ENCODE data around the gene SMIM14. TPM values are rescaled to one million over a fixed set of nuclear protein-coding genes. Genes with fewer than 3 reads are reported as not detected.
"Not testable (repeated sequence)": the region's sequence is repeated elsewhere in the genome, so short reads cannot be mapped to it uniquely, and the experiment has no call there.

SMIM14 gene
- total and polyA plus RNA-seq, 4 donors = 28.5 to 72.1 (median 56.3) TPM

DNA sequence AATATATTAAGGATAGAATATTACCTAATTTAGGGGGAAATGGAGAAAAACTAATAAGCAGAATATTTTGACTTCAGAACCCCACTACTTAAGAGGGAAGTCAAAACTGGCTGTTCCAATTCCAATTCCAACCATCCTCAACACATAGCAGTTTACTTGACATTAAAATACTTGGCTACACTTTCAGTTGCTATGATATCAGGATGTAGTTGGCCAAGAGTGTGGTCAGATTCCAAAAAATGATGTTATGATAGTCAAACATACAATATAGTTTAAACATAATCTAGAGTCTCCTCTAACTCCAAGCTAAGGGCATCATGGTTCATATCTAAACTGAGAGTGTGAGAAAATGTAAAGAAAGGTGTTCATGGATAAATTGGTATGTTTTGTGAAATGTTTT, 16.5 kb upstream of the SMIM14 start:
- DNase-seq (no peak), ATAC-seq (ENCODE audit: low FRiP score) (no peak)
- no peak overlapping the region for H3K4me3 ChIP-seq (ENCODE audit: low read length in 2 of 2)
- H3K27ac ChIP-seq (ENCODE audit: low read depth in 1 of 2, low read length in 2 of 2) = no peak overlapping the region
- intact Hi-C loops (cut with DNase I) = loop anchor here in 1 of 2 donors (5.0 kb wide), 1 partner anchor 188 kb away; no protein-coding TSS in a partner anchor
- H3K27me3 ChIP-seq (ENCODE audit: control insufficient read depth in 1 of 2, insufficient read depth in 2 of 2, low read length in 1 of 2) = no peaks in the 10 kb centered on the region
- no peaks in the 10 kb centered on the region for H3K9me3 ChIP-seq (ENCODE audit: control insufficient read depth, low read length)
- H3K4me1 ChIP-seq (ENCODE audit: control insufficient read depth in 1 of 2, insufficient read depth in 2 of 2, low read length in 2 of 2) = no peaks in the 10 kb centered on the region
- H3K36me3 ChIP-seq (ENCODE audit: control insufficient read depth in 1 of 2, insufficient read depth in 2 of 2, low read length in 1 of 2) = no peaks in the 10 kb centered on the region

GRCh38 chr4:39651586-39651985, 12.9 kb upstream of the SMIM14 start:
- H3K4me1 ChIP-seq (ENCODE audit: control insufficient read depth in 1 of 2, insufficient read depth in 2 of 2, low read length in 2 of 2); H3K4me3 ChIP-seq (ENCODE audit: low read length in 2 of 2); H3K9me3 ChIP-seq (ENCODE audit: control insufficient read depth, low read length); ATAC-seq (ENCODE audit: low FRiP score); H3K36me3 ChIP-seq (ENCODE audit: control insufficient read depth in 1 of 2, insufficient read depth in 2 of 2, low read length in 1 of 2); H3K27me3 ChIP-seq (ENCODE audit: control insufficient read depth in 1 of 2, insufficient read depth in 2 of 2, low read length in 1 of 2); DNase-seq; H3K27ac ChIP-seq (ENCODE audit: low read depth in 1 of 2, low read length in 2 of 2); intact Hi-C loops (cut with DNase I): not testable (repeated sequence)
- WGBS, 2 donors = 95 to 97% methylated on average over 4 of the region's 4 CpGs

GRCh38 chr4:39649639-39650265, 11.1 kb upstream of the SMIM14 start:
- DNase-seq (no peak), ATAC-seq (ENCODE audit: low FRiP score) (no peak)
- WGBS, 2 donors = 82 to 87% methylated on average over 2 of the region's 2 CpGs
- Histone ChIP-seq H3K4me1 (ENCODE audit: control insufficient read depth in 1 of 2, insufficient read depth in 2 of 2, low read length in 2 of 2) (no peaks in the 10 kb centered on the region), H3K4me3 (ENCODE audit: low read length in 2 of 2) (no peak overlapping the region), H3K27ac (ENCODE audit: low read depth in 1 of 2, low read length in 2 of 2) (no peak overlapping the region), H3K9me3 (ENCODE audit: control insufficient read depth, low read length) (no peaks in the 10 kb centered on the region), H3K36me3 (ENCODE audit: control insufficient read depth in 1 of 2, insufficient read depth in 2 of 2, low read length in 1 of 2) (no peaks in the 10 kb centered on the region), H3K27me3 (ENCODE audit: control insufficient read depth in 1 of 2, insufficient read depth in 2 of 2, low read length in 1 of 2) (no peaks in the 10 kb centered on the region)
- intact Hi-C loops (cut with DNase I) = no loop called here

DNA sequence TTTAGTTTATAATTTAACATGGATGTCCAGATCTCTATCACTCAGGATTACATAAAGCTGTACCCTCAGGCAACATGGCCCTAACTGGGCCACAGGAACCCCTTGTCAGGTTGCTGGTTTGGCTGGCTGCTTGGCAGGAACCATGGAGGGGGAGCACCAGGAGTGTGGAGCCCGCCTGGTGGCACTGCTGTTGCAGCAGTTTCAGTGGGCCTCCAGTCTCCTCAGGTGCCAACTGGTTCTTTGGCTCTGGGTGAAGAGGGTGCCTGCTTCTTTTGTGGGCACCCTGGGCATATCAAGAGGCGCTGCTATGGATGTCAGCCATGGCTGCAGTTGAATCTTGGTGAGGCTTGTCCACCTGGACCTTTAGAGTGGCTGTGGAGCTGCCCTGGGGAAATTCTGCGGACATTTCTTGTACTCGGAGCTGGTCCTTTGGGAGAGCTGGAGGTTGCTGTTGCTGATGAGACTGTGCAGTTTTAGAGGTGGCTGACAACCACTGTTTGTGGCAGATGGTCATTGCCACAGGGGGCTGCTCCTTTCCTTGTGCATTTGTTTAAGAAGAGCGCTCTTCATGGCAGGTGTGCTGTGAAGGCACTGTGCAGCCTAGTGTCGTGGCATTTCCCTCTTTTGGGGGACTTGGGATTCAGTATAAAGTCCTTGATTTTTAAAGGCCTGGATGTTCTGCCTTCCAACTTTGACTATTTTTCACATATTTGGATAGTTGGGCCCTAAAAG, 10.3 kb upstream of the SMIM14 start:
- DNase-seq = no peak
- WGBS, 2 donors = 89 to 93% methylated on average over 6 of the region's 6 CpGs

DNA sequence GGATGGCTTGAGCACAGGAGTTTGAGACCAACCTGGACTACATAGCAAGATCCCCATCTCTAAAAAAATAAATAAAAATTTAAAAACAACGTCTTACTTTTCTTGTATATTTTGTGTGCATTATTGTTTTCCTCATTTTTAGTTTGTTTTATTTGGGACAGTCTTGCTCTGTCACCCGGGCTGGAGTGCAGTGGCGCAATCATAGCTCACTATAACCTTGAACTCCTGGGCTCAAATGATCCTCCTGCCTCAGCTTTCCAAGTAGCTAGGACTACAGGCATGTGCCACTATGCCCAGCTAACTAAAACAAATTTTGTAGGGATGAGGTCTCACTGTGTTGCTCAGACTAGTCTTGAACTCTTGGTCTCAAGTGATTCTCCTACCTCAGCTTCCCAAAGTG, 9.5 kb upstream of the SMIM14 start:
- no peak overlapping the region for H3K4me3 ChIP-seq (ENCODE audit: low read length in 2 of 2)
- intact Hi-C loops (cut with DNase I) = no loop called here
- no peaks in the 10 kb centered on the region for H3K36me3 ChIP-seq (ENCODE audit: control insufficient read depth in 1 of 2, insufficient read depth in 2 of 2, low read length in 1 of 2)

More for the DNA sequence above, 10.3 kb upstream of the SMIM14 start:
- no peak for ATAC-seq (ENCODE audit: low FRiP score)
- no peaks in the 10 kb centered on the region for H3K4me1 ChIP-seq (ENCODE audit: control insufficient read depth in 1 of 2, insufficient read depth in 2 of 2, low read length in 2 of 2)
- H3K27ac ChIP-seq (ENCODE audit: low read depth in 1 of 2, low read length in 2 of 2) = no peak overlapping the region
- no peak overlapping the region for H3K4me3 ChIP-seq (ENCODE audit: low read length in 2 of 2)
- intact Hi-C loops (cut with DNase I) = no loop called here
- no peaks in the 10 kb centered on the region for H3K27me3 ChIP-seq (ENCODE audit: control insufficient read depth in 1 of 2, insufficient read depth in 2 of 2, low read length in 1 of 2)
- no peaks in the 10 kb centered on the region for H3K36me3 ChIP-seq (ENCODE audit: control insufficient read depth in 1 of 2, insufficient read depth in 2 of 2, low read length in 1 of 2)
- H3K9me3 ChIP-seq (ENCODE audit: control insufficient read depth, low read length) = no peaks in the 10 kb centered on the region

GRCh38 chr4:39642885-39643552, 4.4 kb upstream of the SMIM14 start:
- no peak overlapping the region for H3K4me3 ChIP-seq (ENCODE audit: low read length in 2 of 2)
- no peaks in the 10 kb centered on the region for H3K9me3 ChIP-seq (ENCODE audit: control insufficient read depth, low read length)
- no peaks in the 10 kb centered on the region for H3K4me1 ChIP-seq (ENCODE audit: control insufficient read depth in 1 of 2, insufficient read depth in 2 of 2, low read length in 2 of 2)
- intact Hi-C loops (cut with DNase I) = no loop called here
- no peaks in the 10 kb centered on the region for H3K27me3 ChIP-seq (ENCODE audit: control insufficient read depth in 1 of 2, insufficient read depth in 2 of 2, low read length in 1 of 2)
- WGBS, 2 donors = 66 to 87% methylated on average over 4 of the region's 4 CpGs
- no peak overlapping the region for H3K27ac ChIP-seq (ENCODE audit: low read depth in 1 of 2, low read length in 2 of 2)
- DNase-seq (no peak), ATAC-seq (ENCODE audit: low FRiP score) (no peak)
- no peaks in the 10 kb centered on the region for H3K36me3 ChIP-seq (ENCODE audit: control insufficient read depth in 1 of 2, insufficient read depth in 2 of 2, low read length in 1 of 2)

More for the DNA sequence above, 9.5 kb upstream of the SMIM14 start:
- H3K27ac ChIP-seq (ENCODE audit: low read depth in 1 of 2, low read length in 2 of 2) = no peak overlapping the region
- ATAC-seq (ENCODE audit: low FRiP score) (no peak), DNase-seq (no peak)
- WGBS, 2 donors = 89 to 90% methylated on average over 3 of the region's 3 CpGs
- H3K27me3 ChIP-seq (ENCODE audit: control insufficient read depth in 1 of 2, insufficient read depth in 2 of 2, low read length in 1 of 2) = no peaks in the 10 kb centered on the region
- H3K4me1 ChIP-seq (ENCODE audit: control insufficient read depth in 1 of 2, insufficient read depth in 2 of 2, low read length in 2 of 2) = no peaks in the 10 kb centered on the region
- no peaks in the 10 kb centered on the region for H3K9me3 ChIP-seq (ENCODE audit: control insufficient read depth, low read length)

GRCh38 chr4:39641451-39641850, 2.8 kb upstream of the SMIM14 start:
- ATAC-seq (ENCODE audit: low FRiP score) (no peak), DNase-seq (no peak)
- intact Hi-C loops (cut with DNase I) = no loop called here
- H3K9me3 ChIP-seq (ENCODE audit: control insufficient read depth, low read length) = no peaks in the 10 kb centered on the region
- 86 to 87% methylated on average over 2 of the region's 2 CpGs for WGBS, 2 donors
- no peak overlapping the region for H3K27ac ChIP-seq (ENCODE audit: low read depth in 1 of 2, low read length in 2 of 2)
- H3K4me3 ChIP-seq (ENCODE audit: low read length in 2 of 2) = no peak overlapping the region
- H3K27me3 ChIP-seq (ENCODE audit: control insufficient read depth in 1 of 2, insufficient read depth in 2 of 2, low read length in 1 of 2) = no peaks in the 10 kb centered on the region
- H3K36me3 ChIP-seq (ENCODE audit: control insufficient read depth in 1 of 2, insufficient read depth in 2 of 2, low read length in 1 of 2) = no peaks in the 10 kb centered on the region
- no peaks in the 10 kb centered on the region for H3K4me1 ChIP-seq (ENCODE audit: control insufficient read depth in 1 of 2, insufficient read depth in 2 of 2, low read length in 2 of 2)

DNA sequence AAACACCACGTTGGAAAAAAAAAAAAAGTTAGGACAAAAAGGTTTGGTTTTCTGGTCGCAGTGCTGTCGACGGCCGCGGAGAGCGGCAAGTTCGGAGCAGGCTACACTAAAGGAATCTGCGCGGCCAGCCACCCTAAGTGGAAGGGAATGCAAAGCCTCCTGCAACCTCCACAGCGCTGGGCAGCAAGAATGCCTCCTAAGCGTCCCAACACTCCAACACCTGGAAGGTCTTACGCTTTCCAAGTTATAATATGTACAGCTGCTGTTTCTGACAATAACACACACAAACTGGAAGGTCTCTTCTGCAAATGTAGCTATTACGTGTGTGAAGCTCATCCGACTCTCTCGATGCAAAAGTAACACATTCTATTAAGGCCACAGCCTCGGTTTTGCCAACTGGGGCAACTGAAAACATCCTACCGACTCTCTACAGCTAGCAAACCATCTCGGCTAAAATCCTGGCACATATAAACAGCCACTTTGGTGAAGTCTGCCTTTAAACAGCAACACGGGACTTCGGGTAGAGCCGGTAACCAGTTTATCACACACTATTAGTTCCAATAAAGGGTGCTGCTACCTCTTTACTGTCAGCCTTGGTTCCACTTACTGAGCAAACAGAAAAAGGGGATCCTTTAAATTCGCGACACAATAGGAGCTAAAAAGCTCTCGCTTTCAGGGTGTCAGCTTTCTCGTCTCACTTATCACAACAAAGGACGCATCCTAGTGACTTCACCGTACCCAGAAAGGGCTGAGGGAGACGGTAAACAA, 895 bp downstream of the SMIM14 start:
- peak; percentile 65 for ATAC-seq (ENCODE audit: low FRiP score)
- peak; percentile 74 to 82 for DNase-seq
- Histone ChIP-seq H3K27ac (ENCODE audit: low read depth in 1 of 2, low read length in 2 of 2) (peak overlapping the region; percentile 10 to 97), H3K4me1 (ENCODE audit: control insufficient read depth in 1 of 2, insufficient read depth in 2 of 2, low read length in 2 of 2) (no peaks in the 10 kb centered on the region), H3K27me3 (ENCODE audit: control insufficient read depth in 1 of 2, insufficient read depth in 2 of 2, low read length in 1 of 2) (no peaks in the 10 kb centered on the region), H3K4me3 (ENCODE audit: low read length in 2 of 2) (peak overlapping the region; percentile 82 to 92), H3K36me3 (ENCODE audit: control insufficient read depth in 1 of 2, insufficient read depth in 2 of 2, low read length in 1 of 2) (no peaks in the 10 kb centered on the region), H3K9me3 (ENCODE audit: control insufficient read depth, low read length) (no peaks in the 10 kb centered on the region)
- WGBS, 2 donors = 0 to 1% methylated on average over 29 of the region's 29 CpGs
- intact Hi-C loops (cut with DNase I) = loop anchor here (2.0 kb wide), 2 partner anchors 111 to 179 kb away; partner anchors contain the start of genes LIAS (in 1 of the 2), RPL9 (in 1 of the 2) and UGDH (in 1 of the 2)
